ENCODE data around the gene YBEY.

YBEY gene

GRCh38 chr21:46265736-46266525 lies 20.2 kb upstream of the YBEY start:
- no peak for DNase-seq

GRCh38 chr21:46266946-46267345 lies 19.2 kb upstream of the YBEY start:
- no peak for DNase-seq

- no peak for DNase-seq
These were observed 17.8 kb upstream of the YBEY start for GRCh38 chr21:46268371-46268770.

- DNase-seq = no peak
These were observed 16.7 kb upstream of the YBEY start for GRCh38 chr21:46269466-46269865.

- DNase-seq = no peak
These were observed 12.8 kb upstream of the YBEY start for GRCh38 chr21:46273341-46273740.

- no peak for DNase-seq
These were observed 11.2 kb upstream of the YBEY start for GRCh38 chr21:46274797-46275390.

- DNase-seq = no peak
These were observed 2.0 kb upstream of the YBEY start for GRCh38 chr21:46284077-46284644.

- DNase-seq = no peak
These were observed 1.4 kb upstream of the YBEY start for GRCh38 chr21:46284733-46285132.

- no peak for DNase-seq
These were observed 908 bp upstream of the YBEY start, which contains the start of gene MCM3AP for GRCh38 chr21:46285206-46285661. Gene MCM3AP, minus strand, starts transcription at chr21:46285611. Its CDS starts 325 bp downstream, at chr21:46285286.

- no peak for DNase-seq
These were observed 483 bp downstream of the YBEY start for GRCh38 chr21:46286648-46287002.

- no peak for DNase-seq
These were observed 1.4 kb downstream of the YBEY start for GRCh38 chr21:46287541-46287940.

GRCh38 chr21:46289655-46290179 lies 3.6 kb downstream of the YBEY start:
- DNase-seq = no peak

- no peak for DNase-seq
These were observed 5.4 kb downstream of the YBEY start for GRCh38 chr21:46291561-46291960.

GRCh38 chr21:46294647-46295176 lies 8.6 kb downstream of the YBEY start:
- DNase-seq = no peak

- no peak for DNase-seq
These were observed 9.1 kb downstream of the YBEY start for GRCh38 chr21:46295177-46295770.

GRCh38 chr21:46295996-46296752 lies 10.0 kb downstream of the YBEY start:
- peak; percentile 70 to 74 for DNase-seq

- peak in 1 of 2 experiments; percentile 27 for DNase-seq
These were observed 11.5 kb downstream of the YBEY start for GRCh38 chr21:46297338-46298271.

- DNase-seq = no peak
These were observed 13.0 kb downstream of the YBEY start for GRCh38 chr21:46299167-46299566.

- no peak for DNase-seq
These were observed 15.6 kb downstream of the YBEY start for GRCh38 chr21:46301759-46302158.

- no peak for DNase-seq
These were observed 18.3 kb downstream of the YBEY start for GRCh38 chr21:46304437-46304836.

GRCh38 chr21:46304955-46305354 lies 18.8 kb downstream of the YBEY start:
- no peak for DNase-seq
